Stimulated activated CD4-positive, alpha-beta T cell treated with anti-CD3 and anti-CD28 coated beads, Interleukin-1b, Interleukin-23, amount 100 ng/mL, for 24 hours (primary cell): ENCODE data around the gene CLEC4F.
"Not testable (repeated sequence)": the region's sequence is repeated elsewhere in the genome, so short reads cannot be mapped to it uniquely, and the experiment has no call there.

ENCODE experiments used
- DNase-seq, 4 experiments: peaks; one replicate each; pipeline ENCODE4 v3.0.0-alpha.2; 2020; ENCODE audit warnings: low read depth in 4 of 4, low spot score in 1 of 4

Gene CLEC4F

GRCh38 chr2:70827388-70827787, 7.0 kb upstream of the CLEC4F start:
- no peak for DNase-seq

- no peak for DNase-seq
Measured at GRCh38 chr2:70826696-70827350, 6.4 kb upstream of the CLEC4F start.

- DNase-seq = no peak
Measured at GRCh38 chr2:70823249-70823648, 2.9 kb upstream of the CLEC4F start.

GRCh38 chr2:70822843-70823242, 2.4 kb upstream of the CLEC4F start:
- no peak for DNase-seq

- DNase-seq = no peak
Measured at GRCh38 chr2:70817284-70817954, 3.0 kb downstream of the CLEC4F start.

GRCh38 chr2:70816726-70817125, 3.7 kb downstream of the CLEC4F start:
- no peak for DNase-seq

GRCh38 chr2:70808983-70809958, 11.1 kb downstream of the CLEC4F start:
- no peak for DNase-seq

GRCh38 chr2:70807828-70808118, 12.6 kb downstream of the CLEC4F start:
- no peak for DNase-seq

- DNase-seq = no peak
Measured at GRCh38 chr2:70807102-70807827, 13.1 kb downstream of the CLEC4F start.

- DNase-seq = no peak
Measured at GRCh38 chr2:70806620-70807019, 13.8 kb downstream of the CLEC4F start.

- DNase-seq = no peak
Measured at GRCh38 chr2:70806013-70806412, 14.4 kb downstream of the CLEC4F start.

GRCh38 chr2:70801607-70802263, 18.7 kb downstream of the CLEC4F start:
- no peak for DNase-seq

GRCh38 chr2:70799706-70800105, 20.7 kb downstream of the CLEC4F start:
- DNase-seq = no peak

GRCh38 chr2:70797996-70798395, 22.4 kb downstream of the CLEC4F start:
- DNase-seq = not testable (repeated sequence)

- DNase-seq = no peak
Measured at GRCh38 chr2:70797506-70797905, 22.9 kb downstream of the CLEC4F start.

- DNase-seq = no peak
Measured at GRCh38 chr2:70796262-70796661, 24.1 kb downstream of the CLEC4F start.

GRCh38 chr2:70795164-70795995, 25.0 kb downstream of the CLEC4F start:
- no peak for DNase-seq

GRCh38 chr2:70793450-70793849, 26.9 kb downstream of the CLEC4F start:
- DNase-seq = no peak

GRCh38 chr2:70790136-70790828, 30.1 kb downstream of the CLEC4F start, which contains the start of gene FIGLA:
Gene FIGLA, minus strand, starts transcription at chr2:70790643. Its CDS starts 5 bp downstream, at chr2:70790638.
- no peak for DNase-seq
